Endothelial cell of umbilical vein (primary cell): Measurements from ENCODE around the gene ABLIM2. TPM values are rescaled to one million over a fixed set of nuclear protein-coding genes. Genes with fewer than 3 reads are reported as not detected.

ENCODE experiments used
- BruUV-seq: library from RNA; stranded (reverse); fragments of 400-500 nt; replicated peaks from 2 replicates; lab custom pipeline; 2021; lab: Mats Ljungman, UMichigan
- CTCF ChIA-PET: fragments of 300-600, 350-600 bp; sonication (Branson Sonifier 250); formaldehyde crosslinking; loops from one replicate; lab custom pipeline; 2021; ENCODE audit warnings: antibody characterized with exemption, inconsistent platforms; lab: Charles Lee
- POLR2A ChIA-PET: fragments of 300-600, 350-600 bp; sonication (Branson Sonifier 250); formaldehyde crosslinking; loops from one replicate; lab custom pipeline; 2021; ENCODE audit warnings: antibody characterized with exemption, inconsistent platforms; lab: Charles Lee
- DNase-seq: peaks from one replicate; pipeline ENCODE4 v3.0.0-alpha.2; 2011; ENCODE audit warnings: low read depth, low spot score
- FAIRE-seq: peaks from 2 replicates; lab custom pipeline; 2011; peaks lifted over from hg19 to GRCh38; lab: Jason Lieb, UNC
- H2AFZ ChIP-seq: 2 replicates; pipeline ENCODE4 v1.6.0; 2012; ENCODE audit warnings: low read depth, low read length, control low read depth, inconsistent platforms
- H3K27ac ChIP-seq: 2 replicates; pipeline ENCODE4 v1.5.1; 2011; ENCODE audit warnings: low read depth, mild to moderate bottlenecking, control low read depth, low read length, moderate library complexity; ENCODE audit not compliant: insufficient read depth
- H3K27me3 ChIP-seq, 2 experiments: 2 replicates each; pipeline versions ENCODE4 v1.6.0 to v1.6.1; 2011; ENCODE audit warnings: low read length in 2 of 2, mixed read lengths in 1 of 2; ENCODE audit not compliant: control insufficient read depth in 2 of 2, insufficient read depth in 2 of 2
- H3K36me3 ChIP-seq, 2 experiments: 2 replicates in 1 of 2; 3 replicates in 1 of 2; pipeline ENCODE4 v1.5.1; 2011; ENCODE audit warnings: low read length in 2 of 2, mild to moderate bottlenecking in 1 of 2, moderate library complexity in 1 of 2; ENCODE audit not compliant: control insufficient read depth in 2 of 2, insufficient read depth in 2 of 2; ENCODE audit errors: extremely low read depth in 1 of 2
- H3K4me1 ChIP-seq: 3 replicates; pipeline ENCODE4 v1.5.1; 2011; ENCODE audit warnings: mild to moderate bottlenecking, low read length; ENCODE audit not compliant: control insufficient read depth, insufficient read depth; ENCODE audit errors: extremely low read depth
- H3K4me2 ChIP-seq: 2 replicates; pipeline ENCODE4 v1.6.1; 2011; ENCODE audit warnings: low read length, control low read depth, mixed read lengths; ENCODE audit not compliant: insufficient read depth
- H3K4me3 ChIP-seq, 3 experiments: fragments of 200-600 bp in 1 of 3; sonication (generic), shearing (Covaris generic) in 1 of 3; replicated peaks in 1 of 3; 2 replicates each; pipeline ENCODE4 v1.5.1; 2011 to 2016; ENCODE audit warnings: control low read depth in 3 of 3, low read length in 3 of 3, mild to moderate bottlenecking in 2 of 3, inconsistent platforms in 1 of 3, low read depth in 1 of 3, moderate library complexity in 1 of 3; ENCODE audit not compliant: insufficient read depth in 1 of 3
- H3K79me2 ChIP-seq: 2 replicates; pipeline ENCODE4 v1.6.0; 2012; ENCODE audit warnings: low read length, inconsistent platforms; ENCODE audit not compliant: control insufficient read depth, insufficient read depth
- H3K9ac ChIP-seq: replicated peaks from 2 replicates; pipeline ENCODE3; 2011; ENCODE audit warnings: low read length, control low read depth; ENCODE audit not compliant: insufficient read depth; ENCODE audit errors: extremely low read depth
- H3K9me1 ChIP-seq: replicated peaks from 3 replicates; pipeline ENCODE4 v1.6.0; 2011; ENCODE audit warnings: mild to moderate bottlenecking, low read length; ENCODE audit not compliant: control insufficient read depth, insufficient read depth; ENCODE audit errors: extremely low read depth
- H3K9me3 ChIP-seq: replicated peaks from 2 replicates; pipeline ENCODE4 v1.5.1; 2012; ENCODE audit warnings: low read length, inconsistent platforms; ENCODE audit not compliant: control insufficient read depth, insufficient read depth
- H4K20me1 ChIP-seq: replicated peaks from 2 replicates; pipeline ENCODE3; 2011; ENCODE audit warnings: mild to moderate bottlenecking, low read length; ENCODE audit not compliant: control insufficient read depth, insufficient read depth; ENCODE audit errors: extremely low read depth
- EZH2 ChIP-seq: IDR thresholded peaks from 2 replicates; pipeline ENCODE4 v1.6.1; 2012; ENCODE audit warnings: borderline replicate concordance, low read depth, mild to moderate bottlenecking, moderate library complexity, low read length, inconsistent platforms; ENCODE audit not compliant: severe bottlenecking
- FOS ChIP-seq: IDR thresholded peaks from 2 replicates; pipeline ENCODE4 v1.6.1; 2011; ENCODE audit warnings: mild to moderate bottlenecking, low read length, moderate library complexity, borderline replicate concordance; ENCODE audit not compliant: insufficient read depth
- GATA2 ChIP-seq: IDR thresholded peaks from 2 replicates; pipeline ENCODE4 v1.7.0; 2011; ENCODE audit warnings: low read depth, mild to moderate bottlenecking, moderate library complexity, mixed read lengths, low read length; ENCODE audit not compliant: insufficient read length, insufficient read depth
- JUN ChIP-seq: IDR thresholded peaks from 2 replicates; pipeline ENCODE4 v1.6.1; 2011; ENCODE audit warnings: borderline replicate concordance, low read depth; ENCODE audit not compliant: insufficient read length, insufficient read depth
- MYC ChIP-seq: IDR thresholded peaks from one replicate; pipeline ENCODE4 v1.6.1; 2011; ENCODE audit warnings: mild to moderate bottlenecking, low read depth, low read length
- POLR2A ChIP-seq: IDR thresholded peaks from 2 replicates; pipeline ENCODE4 v1.6.1; 2012; ENCODE audit warnings: low read depth, mild to moderate bottlenecking, control low read depth, low read length
- POLR2AphosphoS5 ChIP-seq: IDR thresholded peaks from 2 replicates; pipeline ENCODE4 v1.6.1; 2012; ENCODE audit warnings: low read depth, mild to moderate bottlenecking, control low read depth, low read length, moderate library complexity; ENCODE audit not compliant: insufficient read depth
- dilution Hi-C: fragments of 300-500 bp; cut with MboI; formaldehyde crosslinking; loops from one replicate; pipeline ENCODE4 v1.15.0; 2019; ENCODE audit warnings: low sequenced_read_pairs; ENCODE audit not compliant: extremely low pct_ligation_motif_present
- intact Hi-C: fragments of 100-400 bp; cut with micrococcal nuclease; formaldehyde crosslinking; loops from one replicate; pipeline ENCODE4 v1.10.0; 2022
- polyA plus RNA-seq, 4 experiments: library from polyadenylated mRNA; depleted of rRNA in 3 of 4; stranded (reverse) in 3 of 4; unstranded in 1 of 4; fragments of >200 nt; gene quantifications; 2 replicates each; pipeline versions ENCODE4 v1.2.1 to v1.2.3, GENCODE V29; 2011 to 2012; ENCODE audit warnings: missing spikeins in 1 of 4
- total RNA-seq: library from RNA; stranded (reverse); gene quantifications from 2 replicates; pipeline ENCODE4 v1.2.3, GENCODE V29; 2021
- TF ChIP-seq, protein P1 (sequence below), 2 donors: IDR thresholded peaks; 1 replicate in 1 of 2; 2 replicates in 1 of 2; pipeline ENCODE4 v1.5.1; 2011; ENCODE audit warnings: low read length in 2 of 2, mild to moderate bottlenecking in 2 of 2, moderate library complexity in 2 of 2, control low read depth in 1 of 2, inconsistent platforms in 1 of 2, low read depth in 1 of 2; ENCODE audit not compliant: insufficient read depth in 1 of 2; ENCODE audit errors: extremely low read depth in 1 of 2
- TF ChIP-seq, protein P2 (sequence below): IDR thresholded peaks from 2 replicates; pipeline ENCODE4 v1.6.1; 2011; ENCODE audit not compliant: insufficient read depth, insufficient read length

Gene ABLIM2
- total and polyA plus RNA-seq, 2 donors (not counting 3 experiments of a cell fraction or from before 2014, with no cell fraction given) = 0.28 to 0.66 TPM

DNA sequence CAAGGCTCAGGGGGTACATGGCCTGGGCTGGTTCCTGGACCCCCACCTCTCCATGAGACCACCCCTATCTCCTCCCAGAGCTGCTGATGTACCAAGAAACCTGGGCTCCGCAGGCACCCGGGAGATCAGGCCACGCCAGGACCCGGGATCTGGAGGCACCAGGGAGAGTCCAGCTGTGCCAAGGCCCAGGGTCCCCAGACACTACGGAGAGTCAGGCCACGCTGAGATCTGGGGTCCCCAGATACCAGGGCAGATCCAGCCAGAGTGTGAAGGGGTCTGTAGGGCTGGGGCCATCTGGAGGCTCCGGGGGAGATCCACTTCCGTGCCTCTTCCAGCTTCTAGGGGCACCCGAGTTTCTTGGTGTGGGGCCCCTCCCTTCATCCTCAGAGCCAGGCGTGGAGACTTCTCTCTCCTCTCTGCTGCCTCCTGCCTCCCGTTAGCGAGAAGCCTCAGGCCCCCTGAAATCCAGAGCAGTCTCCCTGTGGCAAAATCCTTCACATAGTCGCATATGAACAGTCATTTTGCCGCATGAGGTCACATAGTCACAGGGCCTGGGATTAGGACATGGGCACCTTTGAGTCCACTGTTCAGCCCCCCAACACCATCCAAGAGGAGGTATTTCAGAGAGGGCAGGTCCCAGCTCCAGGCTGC is 9.7 kb downstream of the ABLIM2 start:
- CTCF ChIA-PET = no interaction called here

More for the DNA sequence above, 9.7 kb downstream of the ABLIM2 start:
- no peaks in the 10 kb centered on the region for H3K27me3 ChIP-seq
- intact Hi-C loops = no loop called here
- POLR2A ChIA-PET = no interaction called here
- no peak overlapping the region for H3K9ac ChIP-seq
- dilution Hi-C loops = no loop called here
- H4K20me1 ChIP-seq = no peaks in the 10 kb centered on the region
- H3K4me1 ChIP-seq = no peaks in the 10 kb centered on the region
- H3K27ac ChIP-seq = no peak overlapping the region
- H3K79me2 ChIP-seq = no peaks in the 10 kb centered on the region
- FAIRE-seq (no peak), DNase-seq (no peak)
- H3K4me2 ChIP-seq = no peak overlapping the region
- H3K9me3 ChIP-seq = no peaks in the 10 kb centered on the region
- H3K4me3 ChIP-seq = no peak overlapping the region
- no peak overlapping the region for H2AFZ ChIP-seq
- no TSS peak for BruUV-seq
- H3K36me3 ChIP-seq = no peaks in the 10 kb centered on the region
- no peak for TF ChIP-seq MYC
- TF ChIP-seq JUN = no peak
- no peak for TF ChIP-seq FOS
- no peak for TF ChIP-seq POLR2AphosphoS5
- no peak for TF ChIP-seq EZH2
- no peak for TF ChIP-seq POLR2A
- TF ChIP-seq, protein P1, sequence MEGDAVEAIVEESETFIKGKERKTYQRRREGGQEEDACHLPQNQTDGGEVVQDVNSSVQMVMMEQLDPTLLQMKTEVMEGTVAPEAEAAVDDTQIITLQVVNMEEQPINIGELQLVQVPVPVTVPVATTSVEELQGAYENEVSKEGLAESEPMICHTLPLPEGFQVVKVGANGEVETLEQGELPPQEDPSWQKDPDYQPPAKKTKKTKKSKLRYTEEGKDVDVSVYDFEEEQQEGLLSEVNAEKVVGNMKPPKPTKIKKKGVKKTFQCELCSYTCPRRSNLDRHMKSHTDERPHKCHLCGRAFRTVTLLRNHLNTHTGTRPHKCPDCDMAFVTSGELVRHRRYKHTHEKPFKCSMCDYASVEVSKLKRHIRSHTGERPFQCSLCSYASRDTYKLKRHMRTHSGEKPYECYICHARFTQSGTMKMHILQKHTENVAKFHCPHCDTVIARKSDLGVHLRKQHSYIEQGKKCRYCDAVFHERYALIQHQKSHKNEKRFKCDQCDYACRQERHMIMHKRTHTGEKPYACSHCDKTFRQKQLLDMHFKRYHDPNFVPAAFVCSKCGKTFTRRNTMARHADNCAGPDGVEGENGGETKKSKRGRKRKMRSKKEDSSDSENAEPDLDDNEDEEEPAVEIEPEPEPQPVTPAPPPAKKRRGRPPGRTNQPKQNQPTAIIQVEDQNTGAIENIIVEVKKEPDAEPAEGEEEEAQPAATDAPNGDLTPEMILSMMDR (IDR thresholded peaks at IDR 0.05; ENCODE audit: extremely low read depth in 1 of 2, insufficient read depth in 1 of 2, low read depth in 1 of 2, low read length in 2 of 2) = no peak
- TF ChIP-seq GATA2 = no peak
- TF ChIP-seq, protein P2, sequence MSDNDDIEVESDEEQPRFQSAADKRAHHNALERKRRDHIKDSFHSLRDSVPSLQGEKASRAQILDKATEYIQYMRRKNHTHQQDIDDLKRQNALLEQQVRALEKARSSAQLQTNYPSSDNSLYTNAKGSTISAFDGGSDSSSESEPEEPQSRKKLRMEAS = no peak
- no peaks in the 10 kb centered on the region for H3K9me1 ChIP-seq
